ENCODE results near the gene PREPL.

PREPL gene

DNA sequence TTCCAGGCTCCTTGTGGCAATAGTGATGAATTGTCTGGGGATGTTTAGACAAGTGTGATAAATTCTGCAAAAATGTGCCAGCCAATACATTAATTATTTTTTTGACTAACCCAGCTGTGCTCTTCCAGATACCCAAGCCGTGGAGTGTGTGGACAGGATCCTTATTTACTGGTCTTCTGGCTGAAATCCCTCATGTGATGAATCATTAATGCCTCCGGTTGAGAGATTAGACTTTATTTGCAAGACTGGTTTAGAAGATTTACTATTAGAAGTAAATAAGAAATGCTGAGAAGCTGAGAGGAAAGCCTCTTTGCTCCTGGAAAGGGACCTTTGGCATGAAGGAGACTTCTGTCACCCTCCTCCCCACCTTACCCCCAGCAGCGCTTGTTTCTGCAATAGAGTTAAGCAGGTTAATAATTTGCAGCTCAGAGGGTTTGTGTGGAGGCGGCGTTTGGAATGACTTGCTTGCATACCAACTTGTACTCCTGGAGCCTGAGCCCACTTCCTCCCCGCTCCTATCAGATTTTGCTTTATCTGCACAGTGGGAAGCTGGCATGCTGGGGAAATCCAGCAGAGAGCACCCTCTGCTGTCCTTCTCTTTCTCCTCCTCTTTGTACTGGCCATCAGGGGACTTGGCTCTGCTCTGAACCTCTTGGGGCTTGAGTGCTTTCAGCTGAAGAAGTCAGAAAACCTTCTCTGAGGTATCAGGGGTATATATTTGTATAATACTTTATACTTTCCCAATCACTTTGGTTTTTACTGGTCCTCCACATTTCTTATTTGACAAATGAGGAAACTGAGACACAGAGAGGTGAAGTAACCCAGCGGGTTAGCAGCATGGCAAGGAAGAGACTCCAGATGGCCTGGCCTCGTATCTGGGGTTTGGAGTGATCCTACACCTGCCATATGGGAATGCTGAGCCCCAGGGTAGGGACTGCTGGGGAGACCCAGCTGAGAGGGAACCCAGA, 69.7 kb downstream of the PREPL start:
- peak; percentile 44 to 57 (median 50) for DNase-seq

DNA sequence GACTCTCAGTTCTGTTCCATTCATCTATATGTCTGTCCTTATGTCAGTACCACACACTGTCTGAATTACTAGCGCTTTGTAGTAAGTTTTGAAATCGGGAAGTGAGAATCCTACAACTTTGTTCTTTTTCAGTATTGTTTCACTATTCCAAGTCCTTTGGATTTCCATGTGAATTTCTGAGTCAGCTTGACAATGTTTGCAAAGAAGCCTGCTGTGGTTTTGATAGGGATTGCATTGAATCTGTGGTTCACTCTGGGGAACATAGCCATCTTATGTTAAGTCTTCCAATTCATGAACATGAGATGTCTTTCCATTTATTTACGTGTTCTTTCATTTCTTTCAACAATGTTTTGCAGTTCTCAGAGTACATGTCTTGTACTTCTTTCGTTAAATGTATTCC, 71.0 kb downstream of the PREPL start:
- no peak for DNase-seq

DNA sequence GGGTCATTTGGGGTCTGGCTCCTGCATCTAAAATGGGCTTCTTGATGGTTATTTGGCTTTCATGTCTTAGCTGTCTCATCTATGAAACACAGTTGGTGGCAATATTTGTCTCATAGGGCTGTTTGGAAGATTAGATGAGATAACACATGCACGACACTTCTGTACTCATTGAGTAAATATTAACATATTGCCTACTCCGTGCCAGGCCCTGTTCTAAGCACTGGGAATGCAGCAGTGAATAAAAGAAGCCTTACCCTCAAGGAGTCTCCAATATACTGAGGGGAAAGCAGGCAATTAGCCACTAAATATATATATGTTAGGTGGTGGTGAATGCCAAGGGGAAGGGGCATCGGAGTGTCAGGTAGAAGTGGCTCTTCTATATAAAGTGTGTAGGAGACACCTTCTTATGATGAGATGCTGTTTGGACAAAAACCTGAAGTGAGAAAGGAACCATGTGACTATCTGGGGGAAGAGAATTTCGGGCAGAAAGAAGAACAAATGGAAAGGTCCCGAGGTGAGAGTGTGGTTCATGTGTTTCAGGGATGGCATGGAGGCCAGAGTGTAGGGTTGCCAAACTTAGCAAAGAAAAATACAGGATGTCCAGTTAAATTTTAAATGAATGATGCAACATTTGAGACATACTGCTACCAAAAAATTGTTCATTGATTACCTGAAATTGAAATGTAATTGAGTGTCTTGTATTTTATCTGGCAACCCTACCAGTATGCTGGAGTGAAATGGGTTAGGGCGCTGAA, 74.2 kb downstream of the PREPL start:
- no peak for DNase-seq

DNA sequence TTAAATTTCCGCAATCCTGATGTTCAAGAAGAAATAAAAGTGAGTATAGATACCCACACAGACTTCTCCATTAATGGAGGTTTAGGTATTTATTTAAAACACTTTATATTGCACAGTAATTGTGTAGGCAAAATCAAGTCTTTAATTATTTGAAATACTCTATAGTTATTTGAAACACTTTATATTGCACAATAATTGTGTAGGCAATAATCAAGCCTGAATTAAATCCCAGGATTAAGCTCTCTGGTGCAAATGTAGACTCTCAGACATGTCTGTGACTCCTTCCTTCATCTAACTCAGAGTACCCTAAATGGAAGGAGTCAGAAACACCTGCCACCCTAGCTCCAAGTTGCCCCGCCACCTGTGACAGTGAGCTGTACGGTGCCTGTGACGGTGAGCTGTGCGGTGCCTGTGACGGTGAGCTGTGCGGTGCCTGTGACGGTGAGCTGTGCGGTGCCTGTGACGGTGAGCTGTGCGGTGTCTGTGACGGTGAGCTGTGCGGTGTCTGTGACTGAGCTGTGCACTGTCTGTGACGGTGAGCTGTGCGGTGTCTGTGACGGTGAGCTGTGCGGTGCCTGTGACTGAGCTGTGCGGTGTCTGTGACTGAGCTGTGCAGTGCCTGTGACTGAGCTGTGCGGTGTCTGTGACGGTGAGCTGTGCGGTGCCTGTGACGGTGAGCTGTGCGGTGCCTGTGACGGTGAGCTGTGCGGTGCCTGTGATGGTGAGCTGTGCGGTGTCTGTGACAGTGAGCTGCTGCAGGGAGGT, 75.0 kb downstream of the PREPL start:
- DNase-seq = no peak

DNA sequence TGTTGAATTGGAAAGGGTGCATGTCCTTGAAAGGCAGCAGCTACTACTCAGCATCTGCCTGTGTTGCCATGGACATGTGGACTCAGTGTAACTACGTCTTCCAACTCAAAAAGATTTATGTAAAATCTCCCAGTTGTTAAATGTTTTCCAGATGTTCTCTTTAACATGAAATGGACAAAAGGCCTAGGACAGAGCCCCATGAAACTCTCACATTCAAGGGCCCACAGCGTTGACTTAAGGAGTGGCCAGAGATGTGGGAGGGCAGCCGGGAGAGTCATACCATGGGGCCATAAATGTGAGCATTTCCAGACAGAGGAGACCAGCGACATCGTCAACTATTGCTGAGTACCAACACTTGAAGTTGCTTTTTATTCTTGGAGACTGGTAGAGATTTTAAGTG, 76.1 kb downstream of the PREPL start:
- no peak for DNase-seq

DNA sequence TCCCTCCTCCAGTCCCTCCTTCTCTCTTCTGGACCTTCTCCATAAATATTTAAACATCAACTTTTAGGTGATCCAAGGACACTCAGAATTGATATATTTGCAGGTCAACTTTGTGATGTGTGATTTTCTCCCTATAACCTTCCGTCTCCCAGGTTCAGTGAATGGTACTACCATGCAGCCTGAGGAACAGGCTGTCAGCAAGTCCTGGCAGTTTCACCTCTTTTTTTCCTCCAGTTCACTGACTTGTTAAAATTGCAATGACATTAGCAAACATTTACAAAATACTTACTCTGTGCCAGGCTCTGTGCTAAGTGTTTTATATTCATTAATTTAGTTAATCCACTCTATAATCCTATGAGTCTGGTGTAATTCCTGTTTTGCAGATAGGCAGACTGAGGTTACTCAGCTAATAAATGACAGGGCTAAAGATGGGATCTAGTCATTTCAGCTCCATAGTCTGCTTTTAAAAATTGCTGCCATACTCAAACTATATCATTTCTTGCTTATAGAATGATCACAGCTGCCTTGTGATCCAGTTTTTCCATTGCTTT, 78.1 kb downstream of the PREPL start:
- no peak for DNase-seq

DNA sequence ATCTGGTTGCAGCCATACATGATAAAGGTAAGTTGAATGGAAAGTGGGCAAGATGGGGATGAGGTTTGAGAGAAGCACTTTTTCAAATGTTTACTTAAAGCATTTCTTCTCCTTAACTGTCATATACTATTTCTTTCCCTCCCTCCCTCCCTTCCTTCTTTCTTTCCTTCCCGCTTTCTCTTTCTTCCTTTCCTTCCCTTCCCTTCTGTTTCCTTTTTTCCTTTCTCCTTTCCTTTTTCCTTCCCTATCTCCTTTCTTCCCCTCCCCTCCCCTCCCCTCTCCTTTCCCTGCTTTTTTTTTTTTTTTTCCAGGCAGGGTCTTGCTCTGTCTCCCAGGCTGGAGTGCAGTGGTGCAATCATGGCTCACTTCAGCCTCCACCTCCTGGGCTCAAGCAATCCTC, 80.4 kb downstream of the PREPL start:
- DNase-seq = no peak

DNA sequence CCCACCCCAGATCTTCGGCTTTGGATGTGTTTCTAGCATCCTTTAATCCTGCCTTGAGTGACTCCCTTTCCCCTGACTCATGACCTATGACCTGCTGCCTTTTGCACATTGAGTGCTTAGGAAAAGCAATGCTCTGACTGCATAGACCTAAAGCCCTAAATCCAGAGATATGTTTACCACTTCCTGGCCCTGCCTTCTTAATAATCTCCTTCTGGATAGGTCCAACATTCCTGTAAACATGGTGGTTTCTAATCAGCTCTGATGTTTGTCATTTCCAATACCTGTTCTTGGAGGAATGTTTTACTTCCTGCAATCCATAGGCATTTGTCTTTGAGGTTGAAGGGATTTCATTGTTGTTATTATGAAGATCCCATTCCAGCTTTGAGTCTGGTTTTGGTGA, 83.8 kb downstream of the PREPL start:
- DNase-seq = no peak

DNA sequence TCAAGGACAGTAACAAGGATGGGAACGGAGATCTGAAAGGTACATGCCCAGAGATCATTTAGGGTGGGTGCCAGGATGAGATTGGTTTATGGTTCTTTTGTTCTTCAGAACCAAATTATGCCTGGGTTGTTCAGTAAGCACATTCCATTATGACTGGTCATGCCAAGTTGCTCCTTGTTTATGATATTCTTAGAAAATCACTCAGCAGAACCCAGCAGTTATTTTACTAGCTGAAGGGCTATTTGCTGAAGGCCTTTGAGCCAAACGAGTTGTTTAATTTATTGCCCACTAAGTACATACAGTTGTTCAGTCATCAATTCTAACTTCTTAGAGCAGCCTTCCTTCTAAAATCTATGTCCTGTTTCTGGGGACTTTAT, 85.4 kb downstream of the PREPL start:
- DNase-seq = no peak

DNA sequence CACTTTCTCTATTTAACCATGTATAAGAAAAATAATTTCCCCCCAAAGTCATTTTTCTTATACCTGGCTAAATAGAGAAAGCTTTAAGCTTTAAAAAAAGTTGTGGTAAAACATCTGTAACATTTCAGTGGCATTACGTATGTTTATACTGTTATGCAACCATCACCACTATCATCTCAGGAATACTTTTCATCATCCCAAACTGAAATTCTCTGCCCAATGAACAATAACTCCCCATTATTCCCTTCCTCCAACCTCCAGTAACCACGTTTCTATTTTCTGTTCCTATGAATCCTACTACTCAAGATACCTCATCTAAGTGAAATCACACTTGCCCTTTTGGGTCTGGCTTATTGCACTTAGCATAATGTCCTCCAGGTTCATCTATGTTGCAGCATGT, 87.7 kb downstream of the PREPL start:
- DNase-seq = no peak

DNA sequence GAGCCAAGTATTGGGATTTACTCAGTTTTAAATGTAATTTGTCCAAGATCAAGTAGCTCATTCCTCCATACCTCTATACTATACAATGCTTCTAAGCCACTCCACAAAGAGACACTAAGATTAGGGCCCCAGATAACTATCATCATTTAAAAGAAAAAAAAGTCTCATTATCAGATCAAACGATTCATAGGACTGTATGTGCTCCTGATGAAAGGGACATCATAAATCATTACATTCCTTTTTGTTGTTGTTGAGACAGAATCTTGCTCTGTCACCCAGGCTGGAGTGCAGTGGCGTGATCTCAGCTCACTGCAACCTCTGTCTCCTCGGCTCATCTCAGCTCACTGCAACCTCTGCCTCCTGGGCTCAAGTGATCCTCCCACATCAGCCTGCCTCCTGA, 88.2 kb downstream of the PREPL start:
- DNase-seq = no peak

DNA sequence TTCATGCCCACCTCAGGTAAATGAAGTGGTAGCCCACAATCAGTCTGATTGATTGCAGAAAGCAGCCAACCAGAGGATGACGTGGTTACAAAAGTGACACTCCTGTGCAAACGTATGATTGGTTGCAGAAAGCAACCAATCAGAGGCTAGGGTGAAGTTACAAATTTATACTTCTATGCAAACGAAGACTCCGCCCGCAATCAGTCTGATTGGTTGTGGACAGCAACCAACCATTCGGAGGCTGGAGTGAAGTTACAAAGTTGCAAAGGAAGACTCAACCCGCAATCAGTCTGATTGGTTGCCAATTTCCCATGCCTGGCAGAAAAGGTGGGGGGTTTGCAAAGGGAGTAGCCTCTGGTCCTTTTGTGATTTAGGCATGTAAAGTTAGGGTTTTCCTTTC, 90.0 kb downstream of the PREPL start:
- DNase-seq = no peak

DNA sequence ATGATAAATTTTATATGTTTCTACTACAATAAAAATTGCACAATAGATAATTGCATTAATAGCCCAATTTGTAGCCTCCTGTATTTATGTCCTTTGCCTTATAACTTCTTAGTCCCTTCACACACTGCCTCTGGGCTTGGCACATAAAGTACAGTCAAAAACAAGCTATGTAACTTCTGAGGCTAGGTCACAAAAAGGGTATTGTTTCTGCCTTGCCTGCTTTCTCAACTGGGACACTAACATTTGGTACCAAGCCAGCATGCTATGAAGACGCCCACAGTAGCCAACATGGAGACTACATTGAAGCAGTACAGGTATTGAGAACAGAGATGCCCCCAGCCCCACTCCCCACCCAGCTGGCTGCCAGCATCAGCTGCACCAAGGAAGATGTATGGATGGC, 91.5 kb downstream of the PREPL start:
- DNase-seq = no peak

DNA sequence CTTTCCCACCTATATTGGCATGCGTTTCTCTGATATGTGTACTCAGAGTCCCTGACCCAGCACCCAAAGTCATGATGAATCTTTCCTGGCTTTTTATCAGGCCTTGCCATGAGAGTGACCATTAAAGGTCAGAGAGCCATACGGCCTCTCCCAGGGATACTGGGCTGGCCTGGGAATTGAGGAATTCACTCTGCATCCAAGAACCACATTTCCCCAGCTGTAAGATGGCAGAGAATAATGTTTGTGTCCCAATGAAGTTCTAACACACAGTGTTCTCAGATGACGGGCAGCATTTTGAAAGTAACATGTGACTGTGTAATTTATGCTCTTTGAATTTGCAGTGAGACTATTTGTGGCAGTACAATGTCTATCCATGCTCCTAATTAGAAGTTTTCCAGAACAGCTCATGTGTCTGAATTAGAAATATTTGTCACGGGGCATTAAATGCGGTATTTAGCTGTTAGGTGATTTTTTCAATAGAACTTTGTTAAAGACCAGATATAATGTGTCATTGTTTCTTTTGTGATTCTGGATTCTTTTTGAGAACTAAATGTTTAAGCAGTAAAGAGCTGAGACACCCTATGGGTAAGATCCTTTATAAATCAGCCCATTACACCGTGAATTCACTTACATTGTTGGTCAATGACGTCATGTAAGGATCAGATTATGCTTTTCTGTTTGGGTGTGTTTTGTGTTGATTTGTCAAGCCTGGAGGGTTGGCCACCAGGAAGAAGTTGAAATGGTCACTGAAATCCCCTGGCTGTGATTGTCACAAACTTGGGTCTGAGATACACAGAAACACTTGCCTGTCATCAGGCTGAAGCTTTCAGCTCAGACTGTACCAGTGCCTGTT, 93.3 kb downstream of the PREPL start:
- no peak for DNase-seq

Data from suppressor macrophage treated with lipopolysaccharide for 1 hour (primary cell).